Uterus (tissue), 4 donors: ENCODE measurements around the gene DAB2IP. TPM values are rescaled to one million over a fixed set of nuclear protein-coding genes. Genes with fewer than 3 reads are reported as not detected.

ENCODE experiments used
- DNase-seq, 2 donors: peaks; one replicate each; pipeline ENCODE4 v3.0.0-alpha.2; 2019 to 2020
- H3K27ac ChIP-seq, 2 donors: fragments of 200-600 bp; sonication (generic); 1 replicate in 1 of 2; 2 replicates in 1 of 2; pipeline ENCODE4 v1.5.1; 2016 to 2018
- H3K27me3 ChIP-seq, 2 donors: fragments of 200-600 bp; sonication (generic); one replicate each; pipeline ENCODE4 v1.5.1; 2018 to 2019; ENCODE audit warnings: control low read depth in 1 of 2
- H3K36me3 ChIP-seq, 2 donors: fragments of 200-600 bp; sonication (generic); one replicate each; pipeline ENCODE4 v1.5.1; 2019; ENCODE audit warnings: control low read depth in 1 of 2
- H3K4me1 ChIP-seq, 2 donors: fragments of 200-600 bp; sonication (generic); one replicate each; pipeline ENCODE4 v1.5.1; 2018 to 2019; ENCODE audit warnings: control low read depth in 1 of 2
- H3K4me3 ChIP-seq, 2 donors: fragments of 200-600 bp; sonication (generic); 1 replicate in 1 of 2; 2 replicates in 1 of 2; pipeline ENCODE4 v1.5.1; 2018 to 2019; ENCODE audit warnings: mild to moderate bottlenecking in 1 of 2
- H3K9me3 ChIP-seq, 2 donors: fragments of 200-600 bp; sonication (generic); one replicate each; pipeline ENCODE4 v1.5.1; 2019; ENCODE audit warnings: control low read depth in 1 of 2
- CTCF ChIP-seq, 4 experiments: fragments of 200-600 bp in 2 of 4; fragments of 450-650 bp in 2 of 4; sonication (generic) in 2 of 4; IDR thresholded peaks; one replicate each; pipeline ENCODE4 v1.5.1; 2016 to 2019; ENCODE audit warnings: antibody characterized with exemption in 4 of 4, mild to moderate bottlenecking in 2 of 4, moderate library complexity in 1 of 4
- POLR2A ChIP-seq, 2 donors: fragments of 450-650 bp; IDR thresholded peaks; one replicate each; pipeline ENCODE4 v1.6.1; 2016; ENCODE audit warnings: antibody characterized with exemption in 2 of 2, mild to moderate bottlenecking in 1 of 2, moderate library complexity in 1 of 2
- intact Hi-C: fragments of 100-400 bp; cut with DNase I; formaldehyde crosslinking; loops from one replicate; pipeline ENCODE4 v1.15.1; 2023; ENCODE audit warnings: low total_unique reads
- total RNA-seq, 4 donors: library from RNA; depleted of rRNA in 3 of 4; stranded (reverse); fragments of >200 nt in 3 of 4; gene quantifications; one replicate each; pipeline versions ENCODE4 v1.1.0 to v1.2.4, GENCODE V29; 2014 to 2023
- donor health status: DM: yes; HTN: yes; CAD: no.

Gene DAB2IP
- total RNA-seq, 4 donors from 2014 or later, result 22.0 to 139 (median 31.6) TPM

- no peaks in the 10 kb centered on the region for H3K4me1 ChIP-seq
- peak overlapping the region in 1 of 2 donors; percentile 38 for H3K27ac ChIP-seq
- no peaks in the 10 kb centered on the region for H3K27me3 ChIP-seq
- no peak for DNase-seq
- no peaks in the 10 kb centered on the region for H3K36me3 ChIP-seq
- H3K4me3 ChIP-seq, result no peak overlapping the region
- no peaks in the 10 kb centered on the region for H3K9me3 ChIP-seq
- intact Hi-C loops, result loop anchor here (10.0 kb wide), 1 partner anchor 128 kb away; no protein-coding TSS in a partner anchor
- no peak for TF ChIP-seq POLR2A (IDR thresholded peaks at IDR 0.05)
- TF ChIP-seq CTCF (IDR thresholded peaks at IDR 0.05), result no peak
Observed at GRCh38 chr9:121682926-121683515, 31.6 kb downstream of the DAB2IP start.

- TF ChIP-seq POLR2A (IDR thresholded peaks at IDR 0.05) (no peak), CTCF (IDR thresholded peaks at IDR 0.05) (no peak)
- H3K9me3 ChIP-seq, result no peaks in the 10 kb centered on the region
- H3K27ac ChIP-seq, result no peak overlapping the region
- no peak overlapping the region for H3K4me3 ChIP-seq
- no peaks in the 10 kb centered on the region for H3K27me3 ChIP-seq
- H3K36me3 ChIP-seq, result no peaks in the 10 kb centered on the region
- intact Hi-C loops, result loop anchor here (10.0 kb wide), 1 partner anchor 129 kb away; no protein-coding TSS in a partner anchor
- no peaks in the 10 kb centered on the region for H3K4me1 ChIP-seq
- no peak for DNase-seq
Observed at GRCh38 chr9:121683652-121684051, 32.2 kb downstream of the DAB2IP start.

- intact Hi-C loops, result loop anchor here (5.0 to 10.0 kb wide), 2 partner anchors 130 to 308 kb away; no protein-coding TSS in a partner anchor
- Histone ChIP-seq H3K27me3 (no peaks in the 10 kb centered on the region), H3K36me3 (no peaks in the 10 kb centered on the region), H3K4me1 (no peaks in the 10 kb centered on the region), H3K9me3 (no peaks in the 10 kb centered on the region), H3K27ac (peak overlapping the region in 1 of 2 donors; percentile 0), H3K4me3 (no peak overlapping the region)
- TF ChIP-seq CTCF (IDR thresholded peaks at IDR 0.05), result peak; percentile 38 to 57 (median 54)
- no peak for TF ChIP-seq POLR2A (IDR thresholded peaks at IDR 0.05)
- DNase-seq, result peak; percentile 46 to 50
Observed at GRCh38 chr9:121684381-121685145, 33.1 kb downstream of the DAB2IP start.

GRCh38 chr9:121685146-121685794, 33.8 kb downstream of the DAB2IP start:
- no peaks in the 10 kb centered on the region for H3K36me3 ChIP-seq
- no peak for DNase-seq
- no peak overlapping the region for H3K4me3 ChIP-seq
- intact Hi-C loops, result loop anchor here (5.0 to 10.0 kb wide), 2 partner anchors 130 to 307 kb away; no protein-coding TSS in a partner anchor
- H3K9me3 ChIP-seq, result no peaks in the 10 kb centered on the region
- H3K4me1 ChIP-seq, result no peaks in the 10 kb centered on the region
- no peaks in the 10 kb centered on the region for H3K27me3 ChIP-seq
- TF ChIP-seq POLR2A (IDR thresholded peaks at IDR 0.05), result no peak
- TF ChIP-seq CTCF (IDR thresholded peaks at IDR 0.05), result no peak
- no peak overlapping the region for H3K27ac ChIP-seq
